ENCODE measurements around the gene NCAN. TPM values are rescaled to one million over a fixed set of nuclear protein-coding genes. Genes with fewer than 3 reads are reported as not detected.

The NCAN gene
- total RNA-seq, 4 donors from 2014 or later = 0.21 TPM; not detected in 3

DNA sequence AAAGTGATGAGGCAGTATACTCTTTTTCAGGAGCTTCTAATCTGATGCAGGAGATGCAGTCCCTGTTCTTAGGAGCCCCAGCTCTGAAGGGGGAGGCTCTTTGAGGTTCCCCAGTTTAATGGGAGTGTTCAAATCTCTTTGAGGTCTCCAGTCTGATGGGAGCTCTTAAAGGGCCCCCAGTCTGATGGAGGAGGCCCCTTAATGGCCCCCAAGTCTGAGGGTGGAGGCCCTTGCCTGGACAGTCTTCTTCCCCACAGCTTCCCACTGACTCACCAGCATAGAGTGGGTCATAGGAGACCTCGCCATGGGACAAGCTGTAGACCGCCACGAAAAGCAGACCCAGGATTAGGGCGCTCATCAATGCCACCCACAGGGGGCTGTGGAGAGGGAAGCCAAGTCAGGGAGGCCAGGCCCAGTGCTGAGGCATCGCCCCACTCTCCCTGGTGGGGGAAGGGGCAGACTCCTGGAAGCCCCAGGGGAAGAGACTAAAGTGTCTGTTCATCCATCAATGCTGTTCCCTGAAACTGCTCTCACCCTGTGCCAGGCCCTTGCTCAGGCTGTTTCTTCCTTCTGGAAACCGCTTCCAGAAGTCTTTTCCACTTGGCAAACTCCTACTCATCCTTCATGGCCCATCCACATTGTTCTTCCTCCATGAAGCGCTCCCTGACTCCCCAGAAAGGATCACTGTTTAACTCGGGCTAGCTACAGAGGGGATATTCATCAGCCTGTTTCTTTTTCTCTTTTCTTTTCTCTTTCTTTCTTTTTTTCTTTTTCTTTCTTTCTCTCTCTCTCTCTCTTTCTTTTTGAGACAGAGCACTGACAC lies 59.2 kb downstream of the NCAN start:
- Histone ChIP-seq H3K9me3 (no peaks in the 10 kb centered on the region), H3K27me3 (no peaks in the 10 kb centered on the region), H3K4me1 (peaks cover 0 to 9% of the 10 kb centered on the region in 2 donors), H3K36me3 (no peaks in the 10 kb centered on the region), H3K4me3 (no peak overlapping the region), H3K27ac (no peak overlapping the region)
- intact Hi-C loops (cut with DNase I; ENCODE audit: low total_unique reads) = no loop called here
- DNase-seq = no peak
- TF ChIP-seq, protein P1, sequence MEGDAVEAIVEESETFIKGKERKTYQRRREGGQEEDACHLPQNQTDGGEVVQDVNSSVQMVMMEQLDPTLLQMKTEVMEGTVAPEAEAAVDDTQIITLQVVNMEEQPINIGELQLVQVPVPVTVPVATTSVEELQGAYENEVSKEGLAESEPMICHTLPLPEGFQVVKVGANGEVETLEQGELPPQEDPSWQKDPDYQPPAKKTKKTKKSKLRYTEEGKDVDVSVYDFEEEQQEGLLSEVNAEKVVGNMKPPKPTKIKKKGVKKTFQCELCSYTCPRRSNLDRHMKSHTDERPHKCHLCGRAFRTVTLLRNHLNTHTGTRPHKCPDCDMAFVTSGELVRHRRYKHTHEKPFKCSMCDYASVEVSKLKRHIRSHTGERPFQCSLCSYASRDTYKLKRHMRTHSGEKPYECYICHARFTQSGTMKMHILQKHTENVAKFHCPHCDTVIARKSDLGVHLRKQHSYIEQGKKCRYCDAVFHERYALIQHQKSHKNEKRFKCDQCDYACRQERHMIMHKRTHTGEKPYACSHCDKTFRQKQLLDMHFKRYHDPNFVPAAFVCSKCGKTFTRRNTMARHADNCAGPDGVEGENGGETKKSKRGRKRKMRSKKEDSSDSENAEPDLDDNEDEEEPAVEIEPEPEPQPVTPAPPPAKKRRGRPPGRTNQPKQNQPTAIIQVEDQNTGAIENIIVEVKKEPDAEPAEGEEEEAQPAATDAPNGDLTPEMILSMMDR (IDR thresholded peaks at IDR 0.05) = no peak
- TF ChIP-seq POLR2A (IDR thresholded peaks at IDR 0.05) = no peak

DNA sequence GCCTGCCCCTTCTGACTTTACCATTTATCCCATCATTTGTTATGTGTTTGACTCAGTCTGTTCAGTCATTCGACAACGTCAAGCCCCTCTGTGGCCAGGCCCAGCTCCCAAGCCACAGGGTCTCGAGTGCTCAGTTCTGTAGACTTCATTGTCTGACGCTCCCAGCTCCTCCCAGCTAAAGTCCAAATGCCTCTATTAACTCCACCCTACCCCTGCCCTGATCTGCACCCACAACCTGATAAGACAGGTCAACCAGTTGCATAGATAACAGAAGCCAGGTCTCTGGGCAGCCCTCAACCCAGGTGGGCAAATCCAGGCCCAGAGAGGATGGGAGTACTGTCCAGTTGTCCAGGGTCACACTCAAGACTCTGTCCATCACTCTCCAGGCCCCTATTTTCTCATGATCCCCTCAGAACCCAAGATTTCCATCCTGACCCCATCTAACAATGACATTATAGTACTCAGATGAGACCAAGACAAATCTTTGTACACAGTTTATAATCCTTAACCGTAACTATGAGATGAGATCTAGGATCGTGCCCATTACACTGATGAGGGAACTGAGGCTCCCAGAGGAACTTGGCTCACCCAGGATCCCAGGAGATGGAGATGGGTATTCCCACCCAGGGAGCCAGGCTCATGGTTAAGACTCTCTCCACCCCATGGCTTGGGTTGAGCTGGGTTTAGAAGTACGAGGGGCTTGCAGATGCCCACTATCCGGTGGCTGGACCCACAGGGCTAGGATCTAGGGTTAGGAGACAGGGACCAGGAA lies 60.3 kb downstream of the NCAN start:
- TF ChIP-seq, protein P1 (IDR thresholded peaks at IDR 0.05) = no peak
- TF ChIP-seq POLR2A (IDR thresholded peaks at IDR 0.05) = no peak
- H3K27me3 ChIP-seq = no peaks in the 10 kb centered on the region
- no peaks in the 10 kb centered on the region for H3K9me3 ChIP-seq
- H3K36me3 ChIP-seq = no peaks in the 10 kb centered on the region
- no peak for DNase-seq
- intact Hi-C loops (cut with DNase I; ENCODE audit: low total_unique reads) = no loop called here
- H3K4me3 ChIP-seq = no peak overlapping the region
- peaks cover 0 to 9% of the 10 kb centered on the region in 2 donors for H3K4me1 ChIP-seq
- H3K27ac ChIP-seq = no peak overlapping the region

DNA sequence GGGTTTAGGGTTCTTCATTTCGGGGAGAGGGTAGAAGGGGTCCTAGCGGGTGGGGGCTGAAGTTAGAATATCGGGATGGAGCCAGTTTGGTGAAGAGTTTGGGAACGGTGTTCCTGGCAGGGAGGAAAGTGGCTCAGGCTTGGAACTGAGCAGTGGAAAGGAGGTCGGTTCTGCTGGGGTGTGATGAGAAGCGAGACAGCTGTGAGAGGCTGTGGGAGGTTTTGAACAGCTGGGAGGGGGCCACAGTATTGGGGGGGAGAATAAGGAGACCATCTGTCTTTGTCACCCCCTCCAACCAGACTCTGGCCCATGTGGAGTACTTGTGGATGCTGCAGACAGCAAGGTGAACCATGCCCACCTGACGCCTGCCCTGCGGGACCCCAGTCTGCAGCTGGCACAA lies 62.4 kb downstream of the NCAN start:
- Histone ChIP-seq H3K27me3 (no peaks in the 10 kb centered on the region), H3K36me3 (no peaks in the 10 kb centered on the region), H3K27ac (no peak overlapping the region), H3K9me3 (no peaks in the 10 kb centered on the region), H3K4me1 (peaks cover 0 to 9% of the 10 kb centered on the region in 2 donors), H3K4me3 (no peak overlapping the region)
- no peak for DNase-seq
- no peak for TF ChIP-seq POLR2A (IDR thresholded peaks at IDR 0.05)
- TF ChIP-seq, protein P1 (IDR thresholded peaks at IDR 0.05) = no peak
- intact Hi-C loops (cut with DNase I; ENCODE audit: low total_unique reads) = no loop called here

DNA sequence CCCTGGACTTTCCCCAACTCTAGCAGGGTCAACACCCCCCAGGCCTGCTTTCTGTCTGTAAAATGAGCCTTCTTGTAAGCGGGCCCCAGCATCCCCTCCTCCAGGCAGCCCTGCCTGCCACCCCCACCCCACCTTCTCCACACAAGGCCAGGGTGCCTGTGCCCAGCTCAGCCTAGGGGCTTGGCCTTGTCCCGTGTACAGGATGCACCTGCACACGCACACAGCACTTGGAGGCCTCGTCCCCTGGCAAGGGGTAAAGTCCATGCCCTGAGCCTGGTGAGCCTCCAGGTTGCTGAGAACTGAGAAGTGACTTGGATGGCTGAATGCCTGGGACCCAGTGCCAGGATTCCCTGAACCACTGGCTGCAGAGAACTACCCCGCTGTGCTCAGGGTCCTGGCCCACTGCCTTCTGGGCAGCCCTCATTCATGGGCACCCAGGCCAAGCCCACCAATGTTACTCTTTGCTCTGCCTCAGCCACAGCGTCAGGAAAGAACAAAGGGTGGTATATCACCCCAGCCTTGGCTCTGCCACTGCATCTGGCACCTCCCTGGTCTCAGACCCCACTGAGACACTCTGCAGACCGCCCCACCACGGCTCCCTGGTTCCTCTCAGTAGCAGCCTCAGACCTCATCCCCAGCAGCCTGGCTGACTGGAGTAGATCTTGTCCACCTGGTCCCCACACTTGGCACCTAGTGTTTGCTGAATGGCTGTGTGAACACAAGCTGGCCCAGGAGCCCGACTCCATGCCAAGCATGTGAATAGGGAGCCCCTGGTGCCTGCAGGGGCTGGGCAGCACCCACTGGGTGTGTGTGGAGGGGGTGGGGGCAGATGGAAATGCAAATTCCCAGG lies 63.2 kb downstream of the NCAN start:
- H3K9me3 ChIP-seq = no peaks in the 10 kb centered on the region
- TF ChIP-seq POLR2A (IDR thresholded peaks at IDR 0.05) = no peak
- TF ChIP-seq, protein P1 (IDR thresholded peaks at IDR 0.05) = no peak
- H3K36me3 ChIP-seq = no peaks in the 10 kb centered on the region
- H3K4me3 ChIP-seq = no peak overlapping the region
- H3K4me1 ChIP-seq = peaks cover 0 to 9% of the 10 kb centered on the region in 2 donors
- H3K27ac ChIP-seq = no peak overlapping the region
- no peaks in the 10 kb centered on the region for H3K27me3 ChIP-seq
- intact Hi-C loops (cut with DNase I; ENCODE audit: low total_unique reads) = no loop called here
- DNase-seq = no peak
